HCT116 (cell line): Measurements from ENCODE around the gene CYSLTR2. TPM values are rescaled to one million over a fixed set of nuclear protein-coding genes. Genes with fewer than 3 reads are reported as not detected.

Experiments
- ATAC-seq: fragments of 200-7000 bp; cut with Tn5 transposase; 2 replicates; pipeline ENCODE4 v1.9.1; 2020; ENCODE audit warnings: mild to moderate bottlenecking, moderate library complexity
- BruUV-seq: library from RNA; stranded (reverse); fragments of 400-500 nt; replicated peaks from 2 replicates; lab custom pipeline; 2021; lab: Mats Ljungman, UMichigan
- CTCF ChIA-PET: fragments of 300-600 bp; sonication (Branson Sonifier 250); formaldehyde crosslinking; loops from one replicate; lab custom pipeline; 2021; ENCODE audit warnings: antibody characterized with exemption; lab: Charles Lee
- POLR2A ChIA-PET: fragments of 300-600, 350-600 bp; sonication (Branson Sonifier 250); formaldehyde crosslinking; loops from one replicate; lab custom pipeline; 2021; ENCODE audit warnings: antibody characterized with exemption; lab: Charles Lee
- RAD21 ChIA-PET, 2 experiments: fragments of 300-600 bp; sonication (Branson Sonifier 250); formaldehyde crosslinking; loops; one replicate each; lab custom pipeline; 2023; ENCODE audit warnings: low total read pairs in 2 of 2; ENCODE audit not compliant: uncharacterized antibody in 2 of 2, unreplicated experiment in 2 of 2, low non-redundant PET in 1 of 2; lab: Charles Lee
- DNase-seq: peaks from one replicate; pipeline ENCODE4 v3.0.0-alpha.2; 2010; ENCODE audit warnings: low read depth, low spot score
- H2AFZ ChIP-seq: fragments of 200-600 bp; shearing (Covaris generic), sonication (generic); 2 replicates; pipeline ENCODE4 v1.6.1; 2017; ENCODE audit warnings: low read depth, mixed run types, mixed read lengths, antibody characterized with exemption, low read length; ENCODE audit not compliant: poor library complexity, severe bottlenecking
- H3K27ac ChIP-seq: 2 replicates; pipeline ENCODE4 v1.5.1; 2012; ENCODE audit warnings: low read depth, low read length
- H3K27me3 ChIP-seq: fragments of 200-600 bp; sonication (generic); 2 replicates; pipeline ENCODE4 v1.6.1; 2016; ENCODE audit warnings: mixed run types, low read length, mixed read lengths; ENCODE audit not compliant: insufficient read depth
- H3K36me3 ChIP-seq, 2 experiments: fragments of 200-500 bp in 1 of 2; fragments of 200-600 bp in 1 of 2; sonication (Bioruptor generic) in 1 of 2; sonication (generic) in 1 of 2; 2 replicates each; pipeline versions ENCODE4 v1.5.1 to v1.6.1; 2014 to 2016; ENCODE audit warnings: low read length in 2 of 2, inconsistent platforms in 1 of 2, mixed read lengths in 1 of 2, mixed run types in 1 of 2; ENCODE audit not compliant: insufficient read depth in 2 of 2, control insufficient read depth in 1 of 2
- H3K4me1 ChIP-seq, 2 experiments: fragments of 200-600 bp in 1 of 2; sonication (generic) in 1 of 2; 2 replicates each; pipeline versions ENCODE4 v1.5.1 to v1.6.1; 2012 to 2017; ENCODE audit warnings: low read length in 2 of 2, inconsistent platforms in 1 of 2, mild to moderate bottlenecking in 1 of 2, mixed read lengths in 1 of 2, mixed run types in 1 of 2, moderate library complexity in 1 of 2; ENCODE audit not compliant: insufficient read depth in 2 of 2, control insufficient read depth in 1 of 2
- H3K4me2 ChIP-seq: fragments of 200-600 bp; sonication (generic); 2 replicates; pipeline ENCODE4 v1.6.1; 2017; ENCODE audit warnings: mixed run types, low read length, mixed read lengths
- H3K4me3 ChIP-seq, 2 experiments: fragments of 200-600 bp in 1 of 2; sonication (generic) in 1 of 2; replicated peaks in 1 of 2; 2 replicates each; pipeline ENCODE4 v1.5.1; 2011 to 2016; ENCODE audit warnings: low read length in 2 of 2, control low read depth in 1 of 2, low read depth in 1 of 2, mild to moderate bottlenecking in 1 of 2, mixed read lengths in 1 of 2, mixed run types in 1 of 2
- H3K79me2 ChIP-seq: fragments of 200-600 bp; sonication (generic); 2 replicates; pipeline ENCODE4 v1.6.1; 2017; ENCODE audit warnings: mild to moderate bottlenecking, mixed run types, low read length, moderate library complexity, mixed read lengths; ENCODE audit not compliant: insufficient read depth
- H3K9ac ChIP-seq: fragments of 200-600 bp; sonication (generic); 2 replicates; pipeline ENCODE4 v1.6.1; 2016; ENCODE audit warnings: low read length, mixed read lengths
- H3K9me2 ChIP-seq: fragments of 200-600 bp; sonication (generic), shearing (Covaris generic); 2 replicates; pipeline ENCODE4 v1.6.1; 2017; ENCODE audit warnings: mixed run types, mild to moderate bottlenecking, moderate library complexity; ENCODE audit not compliant: insufficient read depth
- H3K9me3 ChIP-seq, 2 experiments: fragments of 200-500 bp in 1 of 2; fragments of 200-600 bp in 1 of 2; sonication (Bioruptor generic) in 1 of 2; sonication (generic) in 1 of 2; 2 replicates each; pipeline ENCODE4 v1.6.1; 2014 to 2017; ENCODE audit warnings: low read length in 2 of 2, mixed read lengths in 2 of 2, inconsistent platforms in 1 of 2, low read depth in 1 of 2, mild to moderate bottlenecking in 1 of 2, mixed run types in 1 of 2, moderate library complexity in 1 of 2; ENCODE audit not compliant: control insufficient read depth in 1 of 2, insufficient read depth in 1 of 2
- H4K20me1 ChIP-seq: fragments of 200-600 bp; sonication (generic), shearing (Covaris generic); 2 replicates; pipeline ENCODE4 v1.6.1; 2017; ENCODE audit warnings: mixed run types, mild to moderate bottlenecking, moderate library complexity; ENCODE audit not compliant: insufficient read depth
- CBX3 ChIP-seq: IDR thresholded peaks from 2 replicates; pipeline ENCODE4 v1.6.1; 2012; ENCODE audit warnings: low read depth
- CEBPB ChIP-seq: IDR thresholded peaks from 2 replicates; pipeline ENCODE4 v1.6.1; 2012; ENCODE audit warnings: low read depth
- EGR1 ChIP-seq: IDR thresholded peaks from 2 replicates; pipeline ENCODE4 v1.6.1; 2012; ENCODE audit warnings: low read depth
- EZH2phosphoT487 ChIP-seq: fragments of 200-600 bp; IDR thresholded peaks from 2 replicates; pipeline ENCODE4 v1.6.1; 2018; ENCODE audit warnings: antibody characterized with exemption, borderline replicate concordance
- FOSL1 ChIP-seq: IDR thresholded peaks from 2 replicates; pipeline ENCODE4 v1.6.1; 2012; ENCODE audit warnings: low read depth
- JUND ChIP-seq: IDR thresholded peaks from 2 replicates; pipeline ENCODE4 v1.6.1; 2012
- POLR2A ChIP-seq: IDR thresholded peaks from 2 replicates; pipeline ENCODE4 v1.7.0; 2011; ENCODE audit warnings: borderline replicate concordance; ENCODE audit not compliant: insufficient read depth, insufficient read length; ENCODE audit errors: extremely low read depth
- POLR2AphosphoS5 ChIP-seq: IDR thresholded peaks from 2 replicates; pipeline ENCODE4 v1.6.1; 2011; ENCODE audit warnings: mild to moderate bottlenecking, low read depth, low read length, moderate library complexity
- RAD21 ChIP-seq: IDR thresholded peaks from 2 replicates; pipeline ENCODE4 v1.6.1; 2012; ENCODE audit warnings: low read depth, mild to moderate bottlenecking
- REST ChIP-seq: IDR thresholded peaks from 2 replicates; pipeline ENCODE4 v1.6.1; 2012; ENCODE audit warnings: low read depth
- SIN3A ChIP-seq: IDR thresholded peaks from 2 replicates; pipeline ENCODE4 v1.6.1; 2012; ENCODE audit warnings: low read depth
- SP1 ChIP-seq: IDR thresholded peaks from 2 replicates; pipeline ENCODE4 v1.6.1; 2012; ENCODE audit warnings: low read depth
- SRF ChIP-seq: IDR thresholded peaks from 2 replicates; pipeline ENCODE4 v1.6.1; 2012; ENCODE audit warnings: low read depth
- TCF7L2 ChIP-seq: IDR thresholded peaks from 2 replicates; pipeline ENCODE4 v1.7.0; 2011; ENCODE audit warnings: borderline replicate concordance, inconsistent platforms; ENCODE audit not compliant: insufficient read depth, insufficient read length; ENCODE audit errors: extremely low read depth
- YY1 ChIP-seq: IDR thresholded peaks from 2 replicates; pipeline ENCODE4 v1.6.1; 2011; ENCODE audit warnings: low read length, low read depth, moderate library complexity, mild to moderate bottlenecking; ENCODE audit not compliant: insufficient replicate concordance; ENCODE audit errors: extremely low read depth
- ZNF274 ChIP-seq: fragments of 200-500 bp; sonication (Bioruptor generic); IDR thresholded peaks from 2 replicates; pipeline ENCODE4 v1.6.1; 2014; ENCODE audit warnings: mild to moderate bottlenecking, low read depth, low read length, inconsistent platforms
- intact Hi-C: fragments of 100-400 bp; cut with micrococcal nuclease; formaldehyde crosslinking; loops from 2 replicates; pipeline ENCODE4 v1.10.0; 2022
- total RNA-seq: library from RNA; stranded (reverse); gene quantifications from one replicate; pipeline ENCODE4 v1.2.1, GENCODE V29; 2021; ENCODE audit not compliant: unreplicated experiment

Gene CYSLTR2
- total RNA-seq, 1 experiment from 2014 or later, result not detected

GRCh38 chr13:48655291-48655690, 1.6 kb downstream of the CYSLTR2 start:
- Histone ChIP-seq H3K9me3 (no peaks in the 10 kb centered on the region), H3K9ac (no peak overlapping the region), H3K4me2 (no peak overlapping the region), H3K36me3 (no peaks in the 10 kb centered on the region), H4K20me1 (no peaks in the 10 kb centered on the region), H3K9me2 (no peaks in the 10 kb centered on the region), H3K27ac (no peak overlapping the region), H3K4me3 (no peak overlapping the region), H3K27me3 (no peaks in the 10 kb centered on the region), H3K79me2 (no peaks in the 10 kb centered on the region), H2AFZ (no peak overlapping the region), H3K4me1 (peaks cover 0 to 2% of the 10 kb centered on the region in 2 experiments; a peak in 2 of 4 replicates)
- ChIA-PET RAD21 (no interaction called here), CTCF (no interaction called here), POLR2A (no interaction called here)
- intact Hi-C loops, result no loop called here
- no TSS peak for BruUV-seq
- no peak for DNase-seq
- no peak for ATAC-seq
- no peak for TF ChIP-seq CBX3
- TF ChIP-seq REST, result no peak
- no peak for TF ChIP-seq SIN3A
- TF ChIP-seq POLR2AphosphoS5, result no peak
- no peak for TF ChIP-seq TCF7L2
- no peak for TF ChIP-seq ZNF274
- no peak for TF ChIP-seq YY1
- TF ChIP-seq EGR1, result no peak
- no peak for TF ChIP-seq POLR2A
- no peak for TF ChIP-seq JUND
- TF ChIP-seq SRF, result no peak
- TF ChIP-seq SP1, result no peak
- no peak for TF ChIP-seq RAD21
- no peak for TF ChIP-seq CEBPB
- no peak for TF ChIP-seq EZH2phosphoT487
- no peak for TF ChIP-seq FOSL1
